ENCODE data around the gene SEMA5A. TPM values are rescaled to one million over a fixed set of nuclear protein-coding genes. Genes with fewer than 3 reads are reported as not detected.

Gene SEMA5A
- total and polyA plus RNA-seq, 2 of the 13 experiments (the other 11 are each of a cell fraction or from before 2014, with no cell fraction given) = 0.01 TPM; not detected in 1

DNA sequence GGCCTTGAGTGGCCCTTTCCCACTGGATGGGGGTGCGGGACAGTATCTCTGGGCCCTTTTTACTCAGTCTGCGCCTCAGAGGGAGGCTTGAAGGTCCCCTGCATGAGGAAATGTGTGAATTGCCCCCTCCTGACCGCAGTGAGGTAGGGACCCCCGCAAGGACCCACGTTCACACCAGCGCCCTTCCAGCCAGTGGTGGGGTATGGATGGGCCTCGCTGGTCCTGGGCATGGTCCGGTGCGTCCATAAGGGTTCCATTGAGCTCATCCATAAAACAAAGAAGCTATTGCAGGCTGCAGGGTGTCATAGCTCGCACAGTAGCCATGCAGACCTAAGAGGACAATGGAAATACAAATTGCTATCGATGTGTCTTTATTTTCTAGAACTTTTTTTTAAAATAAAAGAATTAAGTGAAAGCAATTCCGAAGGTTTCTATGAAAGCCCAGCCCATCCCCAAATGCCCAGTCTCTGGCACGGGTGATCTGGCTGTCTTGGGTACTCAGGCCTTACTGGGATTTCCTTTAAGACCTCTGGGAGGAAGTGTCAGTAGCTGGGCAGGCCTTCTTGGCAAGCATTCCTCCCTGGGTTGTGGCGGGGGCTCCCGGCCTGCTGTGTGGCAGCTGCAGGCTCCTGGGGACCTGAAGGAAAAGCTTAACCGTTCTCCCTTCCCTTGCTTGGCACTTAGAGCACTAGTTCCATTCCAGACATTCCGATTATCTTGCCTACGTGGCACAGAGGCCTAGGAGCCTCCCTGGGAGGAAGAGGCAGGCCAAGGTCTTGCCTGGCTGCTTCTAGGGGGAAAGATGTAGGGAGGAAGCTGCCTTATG, 1.5 kb upstream of the SEMA5A start:
- POLR2A ChIA-PET = no interaction called here
- H3K9ac ChIP-seq (ENCODE audit: insufficient read depth, low read depth, low read length) = no peak overlapping the region
- DNase-seq (ENCODE audit: low spot score) = no peak
- peaks cover 2 to 16% of the 10 kb centered on the region in 2 experiments; a peak in 4 of 5 replicates for H3K27me3 ChIP-seq (ENCODE audit: control insufficient read depth in 1 of 2, insufficient read depth in 2 of 2, low read length in 2 of 2)
- no peak overlapping the region for H2AFZ ChIP-seq (ENCODE audit: low read length)
- no peaks in the 10 kb centered on the region for H4K20me1 ChIP-seq (ENCODE audit: insufficient read depth, low read length)
- H3K4me3 ChIP-seq (replicated peaks in 1 of 3; ENCODE audit: insufficient read depth in 1 of 3, low read depth in 2 of 3, low read length in 3 of 3) = no peak overlapping the region
- intact Hi-C loops (cut with micrococcal nuclease; ENCODE audit: unreplicated experiment) = no loop called here
- in situ Hi-C loops (cut with HindIII; ENCODE audit: extremely low pct_ligation_motif_present, low pct_unique_long_range_greater_than_20kb) = no loop called here
- H3K4me2 ChIP-seq (ENCODE audit: low read depth, low read length) = no peak overlapping the region
- no peaks in the 10 kb centered on the region for H3K79me2 ChIP-seq (ENCODE audit: insufficient read depth, low read length)
- FAIRE-seq = no peak
- no peaks in the 10 kb centered on the region for H3K36me3 ChIP-seq (replicated peaks in 1 of 2; ENCODE audit: control insufficient read depth in 1 of 2, insufficient read depth in 2 of 2, low read length in 2 of 2)
- H3K4me1 ChIP-seq (ENCODE audit: insufficient read depth, low read length) = no peaks in the 10 kb centered on the region
- no peaks in the 10 kb centered on the region for H3K9me3 ChIP-seq (ENCODE audit: low read length)
- BruUV-seq (replicated peaks) = no TSS peak
- 30% methylated on average over 17 of the region's 18 CpGs for WGBS (ENCODE audit: low lambda C conversion rate)
- ATAC-seq = no peak
- CTCF ChIA-PET (ENCODE audit: low intra/inter-chr PET ratio, low total read pairs) = no interaction called here
- H3K27ac ChIP-seq (ENCODE audit: extremely low read length, insufficient read depth, low read length) = no peak overlapping the region
- TF ChIP-seq ZNF337 (CRISPR knock-in tag; IDR thresholded peaks at IDR 0.05; ENCODE audit: borderline replicate concordance, low read depth) (no peak), ATM (IDR thresholded peaks at IDR 0.05; ENCODE audit: borderline replicate concordance) (no peak), ZSCAN22 (CRISPR knock-in tag; IDR thresholded peaks at IDR 0.05) (no peak), ZNF446 (CRISPR knock-in tag; IDR thresholded peaks at IDR 0.05) (no peak), HNF1A (IDR thresholded peaks at IDR 0.05; ENCODE audit: low read depth) (no peak), HNF1A (CRISPR knock-in tag; IDR thresholded peaks at IDR 0.05; ENCODE audit: borderline replicate concordance) (no peak), RNF2 (conservative IDR thresholded peaks at IDR 0.05; ENCODE audit: low read depth) (no peak), RFX3 (CRISPR knock-in tag; IDR thresholded peaks at IDR 0.05) (no peak), CEBPG (CRISPR knock-in tag; IDR thresholded peaks at IDR 0.05) (no peak), GPN1 (CRISPR knock-in tag; IDR thresholded peaks at IDR 0.05; ENCODE audit: borderline replicate concordance) (no peak), PHF5A (CRISPR knock-in tag; IDR thresholded peaks at IDR 0.05; ENCODE audit: low read depth, unreplicated experiment) (no peak), ZKSCAN5 (CRISPR knock-in tag; IDR thresholded peaks at IDR 0.05) (no peak), KAT2B (IDR thresholded peaks at IDR 0.05; ENCODE audit: borderline replicate concordance, low read depth, low read length) (no peak), ELK4 (CRISPR knock-in tag; IDR thresholded peaks at IDR 0.05; ENCODE audit: borderline replicate concordance) (no peak), ZFP36L2 (CRISPR knock-in tag; IDR thresholded peaks at IDR 0.05) (no peak), RARG (CRISPR knock-in tag; IDR thresholded peaks at IDR 0.05; ENCODE audit: low read depth) (no peak)
- TF ChIP-seq, protein P1, sequence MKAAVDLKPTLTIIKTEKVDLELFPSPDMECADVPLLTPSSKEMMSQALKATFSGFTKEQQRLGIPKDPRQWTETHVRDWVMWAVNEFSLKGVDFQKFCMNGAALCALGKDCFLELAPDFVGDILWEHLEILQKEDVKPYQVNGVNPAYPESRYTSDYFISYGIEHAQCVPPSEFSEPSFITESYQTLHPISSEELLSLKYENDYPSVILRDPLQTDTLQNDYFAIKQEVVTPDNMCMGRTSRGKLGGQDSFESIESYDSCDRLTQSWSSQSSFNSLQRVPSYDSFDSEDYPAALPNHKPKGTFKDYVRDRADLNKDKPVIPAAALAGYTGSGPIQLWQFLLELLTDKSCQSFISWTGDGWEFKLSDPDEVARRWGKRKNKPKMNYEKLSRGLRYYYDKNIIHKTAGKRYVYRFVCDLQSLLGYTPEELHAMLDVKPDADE (CRISPR knock-in tag; IDR thresholded peaks at IDR 0.05) = no peak
